Lower leg skin (tissue), 3 donors: ENCODE data around the gene ELF1.

Experiments
- CTCF ChIP-seq, 3 donors: fragments of 450-650 bp; IDR thresholded peaks; one replicate each; pipeline ENCODE4 v1.5.1; 2016; ENCODE audit warnings: antibody characterized with exemption in 3 of 3, mild to moderate bottlenecking in 3 of 3, moderate library complexity in 2 of 3
- POLR2A ChIP-seq, 2 donors: fragments of 450-650 bp; IDR thresholded peaks; one replicate each; pipeline ENCODE4 v1.6.1; 2016 to 2017; ENCODE audit warnings: antibody characterized with exemption in 2 of 2, mild to moderate bottlenecking in 1 of 2, moderate library complexity in 1 of 2

DNA sequence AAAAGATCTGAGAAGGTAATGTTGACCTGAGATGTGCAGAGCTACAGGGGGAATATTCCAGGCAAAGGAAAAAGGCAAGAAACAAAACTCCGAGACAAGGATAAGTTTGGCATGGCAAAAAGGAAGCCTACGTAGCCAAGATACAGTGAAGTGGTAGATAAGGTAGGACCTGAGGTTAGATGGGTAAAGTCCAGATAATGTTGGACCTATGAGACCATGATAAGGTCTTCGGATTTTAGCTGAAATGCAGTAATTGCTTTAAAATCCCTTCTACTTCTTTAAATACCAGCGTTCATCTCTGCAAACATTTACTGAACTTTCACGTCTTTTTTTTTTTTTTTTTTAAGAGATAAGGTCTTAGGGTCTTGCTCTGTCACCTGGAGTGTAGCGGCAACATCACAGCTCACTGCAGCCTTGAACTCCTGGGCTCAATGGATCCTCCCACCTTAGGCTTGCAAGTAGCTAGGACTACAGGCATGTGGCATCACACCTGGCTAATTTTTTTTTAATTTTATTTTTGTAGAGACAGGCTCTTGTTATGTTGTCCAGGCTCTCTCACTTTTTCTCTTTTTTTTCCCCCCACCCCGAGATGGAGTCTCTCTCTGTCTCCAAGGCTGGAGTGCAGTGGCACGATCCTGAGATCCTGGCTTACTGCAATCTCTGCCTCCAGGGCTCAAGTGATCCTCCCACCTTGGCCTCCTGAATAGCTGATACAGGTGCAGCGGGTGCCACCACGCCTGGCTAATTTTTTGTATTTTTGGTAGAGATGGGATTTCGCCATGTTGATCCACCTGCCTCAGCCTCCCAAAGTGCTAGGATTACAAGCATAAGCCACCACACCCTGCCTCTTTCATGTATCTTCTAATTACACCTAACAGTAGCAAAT, 38.0 kb upstream of the ELF1 start:
- no peak for TF ChIP-seq CTCF (IDR thresholded peaks at IDR 0.05)
- no peak for TF ChIP-seq POLR2A (IDR thresholded peaks at IDR 0.05)
